Fibroblast of lung (primary cell): ENCODE results near the gene PRSS16. TPM values are rescaled to one million over a fixed set of nuclear protein-coding genes. Genes with fewer than 3 reads are reported as not detected.
A peak's percentile ranks its signal among the peaks of the same experiment; 100 is the strongest.

Source experiments
- DNase-seq, 2 donors: peaks; one replicate each; pipeline versions ENCODE4 v3.0.0 to v3.0.0-alpha.2; 2010; ENCODE audit warnings: low read depth in 2 of 2
- H2AFZ ChIP-seq: 2 replicates; pipeline ENCODE4 v1.5.1; 2012; ENCODE audit warnings: low read length, control low read depth, inconsistent platforms
- H3K27ac ChIP-seq: 2 replicates; pipeline ENCODE4 v1.5.1; 2011; ENCODE audit warnings: low read length, control low read depth; ENCODE audit not compliant: insufficient read depth
- H3K27me3 ChIP-seq: 2 replicates; pipeline ENCODE4 v1.5.1; 2011; ENCODE audit warnings: mild to moderate bottlenecking, low read length; ENCODE audit not compliant: control insufficient read depth, insufficient read depth
- H3K36me3 ChIP-seq: 2 replicates; pipeline ENCODE4 v1.5.1; 2011; ENCODE audit warnings: low read length; ENCODE audit not compliant: control insufficient read depth, insufficient read depth
- H3K4me1 ChIP-seq: 2 replicates; pipeline ENCODE4 v1.5.1; 2011; ENCODE audit warnings: low read length; ENCODE audit not compliant: control insufficient read depth, insufficient read depth; ENCODE audit errors: extremely low read depth
- H3K4me2 ChIP-seq: 2 replicates; pipeline ENCODE4 v1.5.1; 2011; ENCODE audit warnings: low read length, control low read depth; ENCODE audit not compliant: insufficient read depth; ENCODE audit errors: extremely low read depth
- H3K4me3 ChIP-seq, 4 experiments: fragments of 200-600 bp in 1 of 4; sonication (generic) in 1 of 4; replicated peaks in 1 of 4; 2 replicates each; pipeline ENCODE4 v1.5.1; 2011 to 2016; ENCODE audit warnings: low read length in 4 of 4, low read depth in 3 of 4, mild to moderate bottlenecking in 3 of 4, control low read depth in 2 of 4, inconsistent platforms in 1 of 4, mixed read lengths in 1 of 4; ENCODE audit not compliant: insufficient read depth in 1 of 4; ENCODE audit errors: control extremely low read depth in 1 of 4
- H3K79me2 ChIP-seq: 2 replicates; pipeline ENCODE4 v1.5.1; 2012; ENCODE audit warnings: mild to moderate bottlenecking, low read length, inconsistent platforms; ENCODE audit not compliant: control insufficient read depth, insufficient read depth
- H3K9ac ChIP-seq: 2 replicates; pipeline ENCODE4 v1.5.1; 2011; ENCODE audit warnings: mild to moderate bottlenecking, low read length, control low read depth; ENCODE audit not compliant: insufficient read depth
- H3K9me3 ChIP-seq: 2 replicates; pipeline ENCODE4 v1.5.1; 2012; ENCODE audit warnings: low read depth, low read length; ENCODE audit not compliant: control insufficient read depth, insufficient read depth
- H4K20me1 ChIP-seq: 2 replicates; pipeline ENCODE4 v1.5.1; 2011; ENCODE audit warnings: low read length; ENCODE audit not compliant: control insufficient read depth, insufficient read depth; ENCODE audit errors: extremely low read depth
- CTCF ChIP-seq, 2 donors: IDR thresholded peaks in 1 of 2; conservative IDR thresholded peaks in 1 of 2; 1 replicate in 1 of 2; 2 replicates in 1 of 2; pipeline ENCODE4 v1.5.1; 2011 to 2012; ENCODE audit warnings: low read length in 2 of 2, control low read depth in 1 of 2, inconsistent platforms in 1 of 2, low read depth in 1 of 2, mild to moderate bottlenecking in 1 of 2
- EZH2 ChIP-seq: IDR thresholded peaks from 2 replicates; pipeline ENCODE4 v1.5.1; 2012; ENCODE audit warnings: low read length, control low read depth, mild to moderate bottlenecking; ENCODE audit errors: missing control alignments
- polyA plus RNA-seq, 2 donors: library from polyadenylated mRNA; depleted of rRNA in 1 of 2; stranded (reverse) in 1 of 2; unstranded in 1 of 2; fragments of >200 nt; gene quantifications; 2 replicates each; pipeline ENCODE4 v1.2.1, GENCODE V29; 2011 to 2012; ENCODE audit warnings: missing spikeins in 1 of 2
- total RNA-seq: library from RNA; depleted of rRNA; stranded (reverse); fragments of >200 nt; gene quantifications from 2 replicates; pipeline ENCODE4 v1.2.1, GENCODE V29; 2014

Gene PRSS16
- total and polyA plus RNA-seq, 2 donors (not counting 1 experiment from before 2014, with no cell fraction given): not detected

GRCh38 chr6:27248783-27249182, 1.3 kb downstream of the PRSS16 start:
- Histone ChIP-seq H3K27me3 (peaks cover 19% of the 10 kb centered on the region), H3K9me3 (no peaks in the 10 kb centered on the region), H4K20me1 (no peaks in the 10 kb centered on the region), H3K79me2 (no peaks in the 10 kb centered on the region), H3K36me3 (no peaks in the 10 kb centered on the region), H2AFZ (no peak overlapping the region), H3K4me2 (no peak overlapping the region), H3K27ac (no peak overlapping the region), H3K9ac (no peak overlapping the region), H3K4me1 (no peaks in the 10 kb centered on the region), H3K4me3 (no peak overlapping the region)
- DNase-seq: no peak
- TF ChIP-seq EZH2 (no peak), CTCF (conservative IDR thresholded peaks at IDR 0.05 in 1 of 2, IDR thresholded peaks at IDR 0.05 in 1 of 2; ENCODE audit: low read depth in 1 of 2, low read length in 2 of 2) (no peak)

DNA sequence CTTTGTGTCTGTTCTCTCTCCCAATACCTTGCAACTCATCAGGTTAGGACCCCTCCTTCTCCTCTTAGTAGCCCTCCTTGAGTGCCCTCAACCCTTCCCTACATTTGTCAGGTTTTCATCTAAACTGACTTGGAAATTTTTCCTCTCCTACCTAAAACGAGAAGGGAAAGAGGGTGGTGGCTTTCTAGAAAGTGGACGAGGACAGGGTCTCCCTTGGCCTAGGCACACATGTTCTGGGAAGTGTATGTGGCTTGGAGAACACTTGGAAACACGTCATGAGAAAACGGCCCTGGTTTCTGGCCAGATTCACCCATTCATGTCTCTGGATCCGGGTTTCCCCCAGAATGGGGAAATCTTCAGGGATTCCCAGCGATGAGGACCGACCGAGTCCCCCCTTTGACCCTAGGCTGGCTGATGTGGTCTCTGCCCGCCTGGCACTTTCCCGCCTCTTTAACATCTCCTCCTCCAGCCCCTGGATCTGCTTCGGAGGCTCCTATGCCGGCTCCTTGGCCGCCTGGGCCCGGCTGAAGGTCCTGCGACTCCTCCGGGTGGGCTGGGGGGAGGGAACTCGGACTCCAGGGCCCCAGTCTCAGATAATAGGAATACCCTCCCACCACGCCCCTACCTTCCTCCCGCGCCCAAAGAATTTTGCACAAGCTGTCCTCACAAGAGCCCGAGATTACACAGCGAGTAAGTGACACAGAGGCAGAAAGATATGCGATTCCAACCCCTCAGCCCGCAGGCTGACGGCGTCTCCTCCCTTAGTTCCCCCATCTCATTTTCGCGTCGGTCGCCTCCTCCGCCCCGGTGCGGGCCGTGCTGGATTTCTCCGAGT, 3.0 kb downstream of the PRSS16 start:
- Histone ChIP-seq H3K4me1 (no peaks in the 10 kb centered on the region), H3K27me3 (peaks cover 19% of the 10 kb centered on the region), H3K36me3 (no peaks in the 10 kb centered on the region), H4K20me1 (no peaks in the 10 kb centered on the region), H3K4me2 (peak overlapping the region; percentile 78), H2AFZ (no peak overlapping the region), H3K4me3 (peak overlapping the region in 3 of 4 experiments; percentile 13 to 57 (median 53)), H3K79me2 (no peaks in the 10 kb centered on the region), H3K9ac (no peak overlapping the region), H3K9me3 (no peaks in the 10 kb centered on the region), H3K27ac (no peak overlapping the region)
- no peak for DNase-seq
- TF ChIP-seq CTCF (conservative IDR thresholded peaks at IDR 0.05 in 1 of 2, IDR thresholded peaks at IDR 0.05 in 1 of 2; ENCODE audit: low read depth in 1 of 2, low read length in 2 of 2) (no peak), EZH2 (peak; percentile 46)

GRCh38 chr6:27251112-27251605, 3.7 kb downstream of the PRSS16 start:
- no peaks in the 10 kb centered on the region for H3K4me1 ChIP-seq
- peak overlapping the region; percentile 13 to 57 (median 48) for H3K4me3 ChIP-seq
- H2AFZ ChIP-seq: peak overlapping the region; percentile 46
- H3K36me3 ChIP-seq: no peaks in the 10 kb centered on the region
- TF ChIP-seq CTCF (conservative IDR thresholded peaks at IDR 0.05 in 1 of 2, IDR thresholded peaks at IDR 0.05 in 1 of 2; ENCODE audit: low read depth in 1 of 2, low read length in 2 of 2) (no peak), EZH2 (no peak)
- no peaks in the 10 kb centered on the region for H4K20me1 ChIP-seq
- no peaks in the 10 kb centered on the region for H3K79me2 ChIP-seq
- no peak overlapping the region for H3K27ac ChIP-seq
- peak in 1 of 2 donors; percentile 55 for DNase-seq
- peak overlapping the region; percentile 78 for H3K4me2 ChIP-seq
- H3K9ac ChIP-seq: no peak overlapping the region
- H3K9me3 ChIP-seq: no peaks in the 10 kb centered on the region
- peaks cover 19% of the 10 kb centered on the region for H3K27me3 ChIP-seq
